H1 (cell line): ENCODE measurements around the gene UNC80. TPM values are rescaled to one million over a fixed set of nuclear protein-coding genes. Genes with fewer than 3 reads are reported as not detected.

Source experiments
- CTCF ChIA-PET: fragments of 300-600 bp; sonication (Branson Sonifier 250); formaldehyde crosslinking; loops from one replicate; lab custom pipeline; 2021; ENCODE audit not compliant: partially characterized antibody; lab: Charles Lee
- POLR2A ChIA-PET: fragments of 300-600 bp; sonication (Branson Sonifier 250); formaldehyde crosslinking; loops from one replicate; lab custom pipeline; 2021; ENCODE audit warnings: inconsistent platforms; ENCODE audit not compliant: partially characterized antibody; lab: Charles Lee
- DNase-seq, 2 experiments: peaks; one replicate each; pipeline versions ENCODE4 v3.0.0 to v3.0.0-alpha.2; 2010 to 2022; ENCODE audit warnings: low spot score in 2 of 2, low read depth in 1 of 2, mixed read lengths in 1 of 2
- FAIRE-seq: peaks from 2 replicates; lab custom pipeline; 2011; peaks lifted over from hg19 to GRCh38; lab: Jason Lieb, UNC
- H2AFZ ChIP-seq: 2 replicates; pipeline ENCODE4 v1.8.1; 2012; ENCODE audit warnings: low read length, inconsistent platforms
- H2AK5ac ChIP-seq: 2 replicates; pipeline ENCODE4 v1.6.1; 2013; ENCODE audit warnings: low read depth, low read length
- H2BK120ac ChIP-seq: replicated peaks from 2 replicates; pipeline ENCODE3; 2013; ENCODE audit warnings: low read depth, low read length, inconsistent platforms
- H2BK12ac ChIP-seq: 2 replicates; pipeline ENCODE4 v1.6.1; 2013; ENCODE audit warnings: low read depth, low read length
- H2BK15ac ChIP-seq: 2 replicates; pipeline ENCODE4 v1.6.1; 2013; ENCODE audit warnings: low read length
- H2BK20ac ChIP-seq: 2 replicates; pipeline ENCODE4 v1.6.1; 2013; ENCODE audit warnings: low read length
- H2BK5ac ChIP-seq: 2 replicates; pipeline ENCODE4 v1.6.1; 2013; ENCODE audit warnings: low read depth, low read length
- H3K14ac ChIP-seq: 2 replicates; pipeline ENCODE4 v1.6.1; 2013; ENCODE audit warnings: inconsistent platforms; ENCODE audit not compliant: insufficient read length
- H3K18ac ChIP-seq: 2 replicates; pipeline ENCODE4 v1.6.1; 2013; ENCODE audit warnings: low read length; ENCODE audit errors: extremely low read depth
- H3K23ac ChIP-seq: 2 replicates; pipeline ENCODE4 v1.6.1; 2013; ENCODE audit warnings: inconsistent platforms; ENCODE audit not compliant: insufficient read length
- H3K23me2 ChIP-seq: 2 replicates; pipeline ENCODE4 v1.6.1; 2013; ENCODE audit warnings: low read depth, low read length
- H3K27ac ChIP-seq: 2 replicates; pipeline ENCODE4 v1.6.1; 2011; ENCODE audit warnings: low read depth, low read length, inconsistent platforms
- H3K27me3 ChIP-seq, 4 experiments: replicated peaks in 1 of 4; 1 replicate in 1 of 4; 2 replicates in 3 of 4; pipeline versions ENCODE4 v1.6.1 to v1.8.1; 2011 to 2013; ENCODE audit warnings: low read length in 3 of 4, mild to moderate bottlenecking in 3 of 4, inconsistent platforms in 2 of 4, mixed read lengths in 2 of 4, moderate library complexity in 1 of 4; ENCODE audit not compliant: control insufficient read depth in 3 of 4, insufficient read depth in 3 of 4; ENCODE audit errors: extremely low read depth in 1 of 4
- H3K36me3 ChIP-seq, 4 experiments: 2 replicates each; pipeline versions ENCODE4 v1.6.1 to v1.8.1; 2011 to 2013; ENCODE audit warnings: mild to moderate bottlenecking in 4 of 4, low read length in 3 of 4, moderate library complexity in 2 of 4, control low read depth in 1 of 4, inconsistent platforms in 1 of 4; ENCODE audit not compliant: insufficient read depth in 4 of 4, control insufficient read depth in 2 of 4
- H3K4ac ChIP-seq: replicated peaks from 2 replicates; pipeline ENCODE3; 2013; ENCODE audit warnings: low read length, low read depth, mixed read lengths, inconsistent platforms; ENCODE audit not compliant: insufficient read length
- H3K4me1 ChIP-seq, 4 experiments: replicated peaks in 1 of 4; 1 replicate in 1 of 4; 2 replicates in 3 of 4; pipeline versions ENCODE4 v1.6.1 to v1.8.1; 2011 to 2013; ENCODE audit warnings: low read length in 3 of 4, inconsistent platforms in 2 of 4, mixed read lengths in 1 of 4; ENCODE audit not compliant: insufficient read depth in 4 of 4, control insufficient read depth in 3 of 4
- H3K4me2 ChIP-seq, 2 experiments: 2 replicates each; pipeline versions ENCODE4 v1.6.1 to v1.8.1; 2011 to 2013; ENCODE audit warnings: low read depth in 2 of 2, low read length in 2 of 2, control low read depth in 1 of 2, inconsistent platforms in 1 of 2, mild to moderate bottlenecking in 1 of 2; ENCODE audit not compliant: insufficient read depth in 1 of 2
- H3K4me3 ChIP-seq, 4 experiments: fragments of 200-600, 300-600 bp in 1 of 4; sonication (generic), shearing (Covaris generic), sonication (Bioruptor Twin) in 1 of 4; 2 replicates each; pipeline versions ENCODE4 v1.5.1 to v1.8.1; 2011 to 2016; ENCODE audit warnings: low read length in 4 of 4, low read depth in 3 of 4, control low read depth in 2 of 4, inconsistent platforms in 2 of 4, mild to moderate bottlenecking in 2 of 4, mixed read lengths in 1 of 4, moderate library complexity in 1 of 4; ENCODE audit not compliant: insufficient read depth in 2 of 4; ENCODE audit errors: extremely low read depth in 1 of 4
- H3K56ac ChIP-seq: replicated peaks from 2 replicates; pipeline ENCODE3; 2013; ENCODE audit warnings: low read depth, mild to moderate bottlenecking, mixed read lengths, low read length, inconsistent platforms; ENCODE audit not compliant: insufficient read length
- H3K79me1 ChIP-seq: 2 replicates; pipeline ENCODE4 v1.6.1; 2013; ENCODE audit warnings: low read depth, low read length, control low read depth
- H3K79me2 ChIP-seq, 2 experiments: 2 replicates each; pipeline versions ENCODE4 v1.6.1 to v1.8.1; 2012 to 2013; ENCODE audit warnings: low read length in 2 of 2, mild to moderate bottlenecking in 2 of 2, inconsistent platforms in 1 of 2; ENCODE audit not compliant: insufficient read depth in 2 of 2, control insufficient read depth in 1 of 2
- H3K9ac ChIP-seq, 4 experiments: replicated peaks in 1 of 4; 1 replicate in 1 of 4; 2 replicates in 3 of 4; pipeline versions ENCODE4 v1.6.1 to v1.8.1; 2011 to 2013; ENCODE audit warnings: low read depth in 3 of 4, low read length in 3 of 4, control low read depth in 2 of 4, mild to moderate bottlenecking in 2 of 4, moderate library complexity in 2 of 4, inconsistent platforms in 1 of 4; ENCODE audit errors: extremely low read depth in 1 of 4
- H3K9me3 ChIP-seq, 2 experiments: 2 replicates each; pipeline versions ENCODE4 v1.6.1 to v1.8.1; 2012 to 2013; ENCODE audit warnings: mild to moderate bottlenecking in 2 of 2, moderate library complexity in 2 of 2, control low read depth in 1 of 2, inconsistent platforms in 1 of 2, low read depth in 1 of 2, low read length in 1 of 2, mixed read lengths in 1 of 2; ENCODE audit not compliant: insufficient read depth in 2 of 2
- H4K20me1 ChIP-seq, 2 experiments: replicated peaks in 1 of 2; 2 replicates each; pipeline versions ENCODE3 to v1.8.1; 2011 to 2013; ENCODE audit warnings: inconsistent platforms in 2 of 2, low read length in 2 of 2, mild to moderate bottlenecking in 1 of 2; ENCODE audit not compliant: insufficient read depth in 2 of 2, control insufficient read depth in 1 of 2
- H4K5ac ChIP-seq: 2 replicates; pipeline ENCODE4 v1.6.1; 2013; ENCODE audit warnings: low read length, low read depth, mixed read lengths, inconsistent platforms; ENCODE audit not compliant: insufficient read length
- H4K8ac ChIP-seq: 2 replicates; pipeline ENCODE4 v1.8.0; 2013; ENCODE audit warnings: mild to moderate bottlenecking, moderate library complexity, low read length, inconsistent platforms; ENCODE audit not compliant: insufficient read depth; ENCODE audit errors: extremely low read depth
- H4K91ac ChIP-seq: replicated peaks from 2 replicates; pipeline ENCODE3; 2013; ENCODE audit warnings: low read length, mixed read lengths, inconsistent platforms; ENCODE audit not compliant: insufficient read length
- CEBPB ChIP-seq: IDR thresholded peaks from 2 replicates; pipeline ENCODE4 v1.6.1; 2012; ENCODE audit warnings: low read depth, low read length
- GABPA ChIP-seq: IDR thresholded peaks from 2 replicates; pipeline ENCODE4 v1.6.1; 2011; ENCODE audit warnings: mild to moderate bottlenecking, low read length, moderate library complexity, borderline replicate concordance; ENCODE audit not compliant: insufficient read depth
- GTF2F1 ChIP-seq: IDR thresholded peaks from 2 replicates; pipeline ENCODE4 v1.6.1; 2012; ENCODE audit warnings: low read depth, low read length, improper control_type of control experiment, borderline replicate concordance
- HDAC2 ChIP-seq, 2 experiments: fragments of 300-600 bp in 1 of 2; sonication (generic) in 1 of 2; IDR thresholded peaks; 2 replicates each; pipeline ENCODE4 v1.6.1; 2011 to 2012; ENCODE audit warnings: low read depth in 2 of 2, low read length in 2 of 2, mild to moderate bottlenecking in 2 of 2, moderate library complexity in 2 of 2, borderline replicate concordance in 1 of 2, inconsistent platforms in 1 of 2
- KDM1A ChIP-seq: fragments of 200-600, 300-600 bp; sonication (generic); IDR thresholded peaks from 2 replicates; pipeline ENCODE4 v1.7.1; 2016; ENCODE audit warnings: mild to moderate bottlenecking, low read length, borderline replicate concordance
- POU5F1 ChIP-seq: IDR thresholded peaks from 2 replicates; pipeline ENCODE4 v1.6.1; 2011; ENCODE audit warnings: low read depth, mild to moderate bottlenecking, low read length, moderate library complexity
- RBBP5 ChIP-seq: IDR thresholded peaks from 2 replicates; pipeline ENCODE4 v1.7.1; 2012; ENCODE audit warnings: low read depth, mild to moderate bottlenecking, inconsistent platforms, low read length, moderate library complexity, borderline replicate concordance
- RXRA ChIP-seq: IDR thresholded peaks from 2 replicates; pipeline ENCODE4 v1.6.1; 2011; ENCODE audit warnings: low read depth, mild to moderate bottlenecking, low read length, moderate library complexity; ENCODE audit not compliant: insufficient read depth
- SAP30 ChIP-seq: fragments of 300-600 bp; sonication (generic); IDR thresholded peaks from 2 replicates; pipeline ENCODE4 v1.7.1; 2012; ENCODE audit warnings: low read length, moderate library complexity, mild to moderate bottlenecking, inconsistent platforms; ENCODE audit not compliant: insufficient read depth, insufficient replicate concordance
- TAF1 ChIP-seq: IDR thresholded peaks from 2 replicates; pipeline ENCODE4 v1.6.1; 2011; ENCODE audit warnings: mild to moderate bottlenecking, low read depth, low read length
- TAF7 ChIP-seq: optimal IDR thresholded peaks from 2 replicates; pipeline ENCODE3; 2011; ENCODE audit warnings: low read depth, mild to moderate bottlenecking, inconsistent platforms, low read length, moderate library complexity, borderline replicate concordance
- WGBS, 2 experiments: shearing (Covaris generic) in 1 of 2; methylation state at CpG; one replicate each; pipeline versions ENCODE4 v1.1.6 to v1.1.7; 2013 to 2015; ENCODE audit warnings: low lambda C conversion rate in 2 of 2, mixed read lengths in 2 of 2, inconsistent platforms in 1 of 2, low coverage in 1 of 2, missing lambda C conversion rate in 1 of 2; ENCODE audit not compliant: insufficient replicate concordance in 2 of 2, insufficient coverage in 1 of 2, insufficient read length in 1 of 2; ENCODE audit errors: extremely low coverage in 1 of 2, missing lambda C conversion rate in 1 of 2; 5-methylcytosine and 5-hydroxymethylcytosine counted together
- polyA plus RNA-seq, 7 experiments: library from polyadenylated mRNA; depleted of rRNA in 3 of 7; stranded (reverse) in 5 of 7; unstranded in 2 of 7; fragments of >200 nt in 5 of 7; fragments of 200-250 nt in 2 of 7; gene quantifications; 1 replicate in 5 of 7; 2 replicates in 1 of 7; 4 replicates in 1 of 7; pipeline versions ENCODE4 v1.2.1 to v1.2.3, GENCODE V29; 2011 to 2013; ENCODE audit warnings: missing spikeins in 2 of 7, mixed read lengths in 2 of 7
- total RNA-seq: library from RNA; stranded (reverse); fragmentation: NEBNext Ultra II Directional; extraction: Animal tissue kit (Norgen Biotek cat#: 25700); gene quantifications from 2 replicates; pipeline ENCODE4 v1.2.1, GENCODE V29; 2021

Gene UNC80
- total and polyA plus RNA-seq, 2 of the 8 experiments (the other 6 are each of a cell fraction or from before 2014, with no cell fraction given), result 0.53 to 0.56 TPM

- Histone ChIP-seq H2BK15ac (no peak overlapping the region), H3K9me3 (no peaks in the 10 kb centered on the region), H3K4ac (no peak overlapping the region), H3K27ac (no peak overlapping the region), H3K4me2 (peak overlapping the region; percentile 67 to 79), H3K18ac (no peak overlapping the region; the same call in 1 of the 2 replicates), H3K79me2 (peaks cover 28 to 59% of the 10 kb centered on the region in 2 experiments), H2AFZ (no peak overlapping the region), H2BK5ac (no peak overlapping the region), H4K8ac (no peak overlapping the region), H3K23me2 (peaks cover 7% of the 10 kb centered on the region; the same call in 1 of the 2 replicates), H3K79me1 (peaks cover 6% of the 10 kb centered on the region; the same call in 1 of the 2 replicates), H3K23ac (no peak overlapping the region), H3K56ac (no peak overlapping the region), H2BK12ac (no peak overlapping the region), H2AK5ac (no peak overlapping the region), H4K20me1 (peaks cover 3 to 16% of the 10 kb centered on the region in 2 experiments), H3K4me3 (peak overlapping the region; percentile 73 to 97 (median 90)), H4K91ac (no peak overlapping the region), H3K14ac (no peak overlapping the region), H3K27me3 (no peaks in the 10 kb centered on the region), H3K36me3 (peaks cover 0 to 15% (median 0%) of the 10 kb centered on the region in 4 experiments; a peak in 2 of 8 replicates), H2BK120ac (no peak overlapping the region), H4K5ac (no peak overlapping the region), H3K4me1 (peaks cover 0 to 2% (median 0%) of the 10 kb centered on the region in 4 experiments; a peak in 2 of 7 replicates), H3K9ac (peak overlapping the region in 3 of 4 experiments; percentile 90 to 91 (median 90); a peak in 4 of 7 replicates), H2BK20ac (no peak overlapping the region)
- DNase-seq (no peak), FAIRE-seq (no peak)
- CTCF ChIA-PET, result interaction anchor here (1.3 kb wide), 1 partner anchor 42 kb away, joined by 3 read pairs; no protein-coding TSS in a partner anchor
- 43% methylated on average over 2 of the region's 2 CpGs; no CpG with 5 or more reads in 1 of the 2 experiments for WGBS, 2 experiments
- POLR2A ChIA-PET, result interaction anchor here (0.6 to 1.5 kb wide), 5 partner anchors 9 to 185 kb away, joined by 3 to 4 read pairs (median 4); no protein-coding TSS in a partner anchor
- TF ChIP-seq SAP30, result no peak
- no peak for TF ChIP-seq RBBP5
- TF ChIP-seq HDAC2 (IDR thresholded peaks at IDR 0.05; ENCODE audit: borderline replicate concordance in 1 of 2, low read depth in 2 of 2, low read length in 2 of 2), result no peak
- no peak for TF ChIP-seq POU5F1
- TF ChIP-seq KDM1A, result no peak
- no peak for TF ChIP-seq CEBPB
- TF ChIP-seq GABPA, result no peak
- no peak for TF ChIP-seq TAF1
- no peak for TF ChIP-seq RXRA
- no peak for TF ChIP-seq TAF7
- TF ChIP-seq GTF2F1, result no peak
Observed at GRCh38 chr2:210003359-210003758, 231.7 kb downstream of the UNC80 start.
